Measurements from ENCODE around the gene PCSK6. TPM values are rescaled to one million over a fixed set of nuclear protein-coding genes. Genes with fewer than 3 reads are reported as not detected.

The PCSK6 gene
- total and polyA plus RNA-seq, 2 of the 8 experiments (the other 6 are each of a cell fraction or from before 2014, with no cell fraction given), result 1.9 to 4.0 TPM

GRCh38 chr15:101294731-101295606 is 194.5 kb downstream of the PCSK6 start, which contains the start of gene SNRPA1 (continued):
- TF ChIP-seq ASH2L (IDR thresholded peaks at IDR 0.05; ENCODE audit: low read length), result peak; percentile 99
- no peak for TF ChIP-seq RFX5 (IDR thresholded peaks at IDR 0.05; ENCODE audit: borderline replicate concordance, low read depth, low read length)
- no peak for TF ChIP-seq JUN (IDR thresholded peaks at IDR 0.05; ENCODE audit: low read depth, low read length)
- peak; percentile 11; the same call in 1 of the 2 replicates for TF ChIP-seq NRF1 (IDR thresholded peaks at IDR 0.05; ENCODE audit: low read depth, low read length)
- TF ChIP-seq CTCF (IDR thresholded peaks at IDR 0.05; ENCODE audit: control extremely low read depth in 1 of 3, insufficient read depth in 1 of 3, low read depth in 1 of 3, low read length in 3 of 3), result no peak
- peak; percentile 50; the same call in 1 of the 2 replicates for TF ChIP-seq YY1 (IDR thresholded peaks at IDR 0.05; ENCODE audit: low read depth, low read length)
- peak; percentile 70 for TF ChIP-seq KDM5A (IDR thresholded peaks at IDR 0.05; ENCODE audit: low read length)
- peak in 1 of 2 experiments; percentile 82; a peak in 2 of 3 replicates for TF ChIP-seq POLR2A (IDR thresholded peaks at IDR 0.05; ENCODE audit: control extremely low read depth in 1 of 2, low read depth in 2 of 2, low read length in 2 of 2)
- peak; percentile 85 for TF ChIP-seq TAF1 (IDR thresholded peaks at IDR 0.05; ENCODE audit: low read depth, low read length)
- TF ChIP-seq GABPA (IDR thresholded peaks at IDR 0.05; ENCODE audit: borderline replicate concordance, insufficient read depth, low read length), result peak; percentile 83
- peak; percentile 90 for TF ChIP-seq PHF8 (conservative IDR thresholded peaks at IDR 0.05; ENCODE audit: low read depth, low read length)
- no peak for TF ChIP-seq RAD21 (IDR thresholded peaks at IDR 0.05 in 1 of 2, conservative IDR thresholded peaks at IDR 0.05 in 1 of 2; ENCODE audit: low read depth in 2 of 2, low read length in 2 of 2)
- TF ChIP-seq ATF2 (IDR thresholded peaks at IDR 0.05; ENCODE audit: low read length), result 0 out of 2 replicates have a peak, but pooled peaks have one; percentile 24
- TF ChIP-seq CREB1 (IDR thresholded peaks at IDR 0.05), result peak; percentile 66
- 0 out of 2 replicates have a peak, but pooled peaks have one; percentile 32 for TF ChIP-seq FOSL1 (IDR thresholded peaks at IDR 0.05; ENCODE audit: insufficient read depth, low read depth, low read length)
- peak; percentile 94 for TF ChIP-seq EGR1 (IDR thresholded peaks at IDR 0.05; ENCODE audit: borderline replicate concordance, low read depth, low read length)
- peak; percentile 89; the same call in 1 of the 2 replicates for TF ChIP-seq SP4 (IDR thresholded peaks at IDR 0.05; ENCODE audit: low read length)
- TF ChIP-seq, protein P1, sequence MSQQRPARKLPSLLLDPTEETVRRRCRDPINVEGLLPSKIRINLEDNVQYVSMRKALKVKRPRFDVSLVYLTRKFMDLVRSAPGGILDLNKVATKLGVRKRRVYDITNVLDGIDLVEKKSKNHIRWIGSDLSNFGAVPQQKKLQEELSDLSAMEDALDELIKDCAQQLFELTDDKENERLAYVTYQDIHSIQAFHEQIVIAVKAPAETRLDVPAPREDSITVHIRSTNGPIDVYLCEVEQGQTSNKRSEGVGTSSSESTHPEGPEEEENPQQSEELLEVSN (IDR thresholded peaks at IDR 0.05), result peak; percentile 75

Measured in H1 (cell line).